Activated CD4-positive, alpha-beta T cell treated with anti-CD3 and anti-CD28 coated beads, Interleukin-2, amount 50 U/mL, for 24 hours (primary cell): ENCODE measurements around the gene GEMIN4.
A peak's percentile ranks its signal among the peaks of the same experiment; 100 is the strongest.
"Not testable (repeated sequence)": the region's sequence is repeated elsewhere in the genome, so short reads cannot be mapped to it uniquely, and the experiment has no call there.

Experiments used
- DNase-seq, 2 donors: peaks; one replicate each; pipeline ENCODE4 v3.0.0-alpha.2; 2020; ENCODE audit warnings: low read depth in 1 of 2, low spot score in 1 of 2

The GEMIN4 gene

DNA sequence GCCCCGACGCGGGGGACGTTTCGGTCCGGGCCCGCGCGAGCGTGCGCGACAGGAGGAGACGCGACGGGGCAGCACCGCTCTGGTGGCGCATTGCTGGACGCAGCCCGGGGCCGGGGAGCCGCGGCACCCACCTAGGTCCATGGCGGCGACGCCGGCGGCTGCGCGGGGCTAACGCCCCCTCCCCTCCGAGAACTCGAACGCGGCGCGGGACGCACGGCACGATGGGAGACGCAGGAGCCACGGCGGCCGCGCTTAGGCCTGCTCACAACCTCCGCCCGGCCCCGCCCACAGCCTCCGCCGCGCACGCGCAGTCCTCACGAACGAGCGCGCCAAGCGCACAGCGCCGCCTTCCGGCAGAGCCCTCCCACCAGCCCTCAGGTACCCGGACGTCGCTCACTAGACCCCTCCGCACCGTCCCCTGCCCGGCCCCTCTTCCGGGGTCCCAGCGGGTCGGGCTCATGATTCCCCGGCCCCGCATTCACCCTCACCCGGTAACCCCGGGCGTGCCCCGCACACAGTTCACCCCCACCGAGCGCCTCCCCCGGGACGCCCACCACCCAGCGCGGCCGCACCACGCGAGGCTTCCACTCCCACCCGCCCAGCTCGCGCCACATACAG is at the start of gene GEMIN4:
Gene GEMIN4, minus strand, starts transcription at position 263 of the 618 bp plus-strand sequence. Its CDS starts 122 bp downstream, at position 141.
- DNase-seq: peak; percentile 95 to 100

DNA sequence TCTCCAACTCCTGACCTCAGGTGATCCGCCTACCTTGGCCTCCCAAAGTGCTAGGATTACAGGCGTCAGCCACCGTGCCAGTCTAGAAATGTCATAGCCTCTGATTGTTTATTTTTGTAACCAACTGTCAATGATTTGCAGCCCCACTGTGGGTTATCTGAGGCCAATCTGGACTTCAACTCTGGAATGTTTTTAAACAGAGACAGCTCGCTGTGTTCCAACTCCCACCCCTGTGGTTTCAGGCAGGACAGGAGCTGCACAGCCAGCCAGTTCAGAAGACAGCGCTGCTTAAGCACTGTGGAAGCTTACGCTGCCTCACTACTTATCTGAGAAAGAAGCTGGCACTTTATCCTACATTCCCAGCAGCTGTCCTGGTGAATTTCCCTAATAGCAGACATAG is 49.6 kb upstream of the GEMIN4 start:
- DNase-seq: no peak

DNA sequence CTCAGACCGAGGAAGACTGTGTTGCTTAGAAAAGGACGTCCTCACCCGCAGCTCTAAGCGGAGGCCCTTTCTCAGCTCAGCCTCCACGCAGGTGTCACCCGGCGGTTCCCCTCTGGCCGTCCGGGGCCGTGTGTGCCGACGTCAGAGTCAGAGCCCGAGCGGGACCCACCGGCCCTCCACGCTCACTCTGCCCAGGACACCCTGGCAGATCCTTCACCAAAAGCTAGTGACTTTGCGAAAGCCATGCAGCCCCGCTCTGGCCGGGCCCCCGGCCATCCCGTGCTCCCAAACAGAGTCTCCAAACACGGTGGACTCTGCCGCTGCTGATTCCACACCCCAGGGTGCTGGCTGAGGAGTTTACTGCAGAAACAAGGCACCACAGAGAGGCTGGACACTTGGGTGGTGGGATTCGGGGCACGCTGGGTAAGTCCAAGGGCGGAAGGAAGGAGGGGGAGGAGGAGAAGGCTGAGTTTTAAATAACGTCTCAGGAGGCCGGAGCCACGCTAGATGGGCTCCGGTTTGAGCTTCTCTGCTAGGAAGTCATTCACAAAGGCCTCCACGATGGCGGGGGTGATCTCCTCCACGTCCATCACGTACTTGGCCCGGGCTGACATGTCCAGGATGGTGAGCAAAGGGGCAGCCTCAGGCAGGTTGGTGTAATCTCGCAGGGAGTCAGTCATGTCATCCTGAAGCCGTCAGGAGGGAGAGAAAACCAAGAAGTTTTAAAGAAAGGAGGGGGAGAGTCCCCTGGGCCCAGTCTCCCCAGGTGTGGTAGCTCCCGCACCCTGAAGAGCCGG is 48.6 kb upstream of the GEMIN4 start:
- DNase-seq: no peak

DNA sequence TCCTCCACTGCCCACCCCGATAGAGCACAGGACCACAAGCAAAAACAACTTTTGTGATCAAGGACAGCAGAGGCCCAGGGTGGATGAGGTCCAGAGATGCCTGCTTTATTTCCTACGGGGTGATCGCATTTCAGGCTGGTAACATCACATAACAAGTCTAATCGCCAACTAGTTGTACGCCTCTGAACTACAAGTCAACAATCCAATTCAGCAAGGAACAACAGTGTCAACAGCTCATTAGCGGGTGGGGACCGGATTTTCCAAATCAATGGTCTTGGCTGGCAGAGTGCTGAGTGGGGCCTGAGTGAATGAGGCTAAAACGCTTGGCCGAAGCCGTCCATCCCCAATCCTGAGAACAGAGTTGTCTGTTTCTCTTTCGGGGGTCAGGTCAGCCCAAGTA is 47.2 kb upstream of the GEMIN4 start:
- DNase-seq: no peak

- no peak for DNase-seq
These were observed 46.2 kb upstream of the GEMIN4 start for GRCh38 chr17:798246-798645.

GRCh38 chr17:797236-797840 is 45.3 kb upstream of the GEMIN4 start:
- DNase-seq: no peak

- no peak for DNase-seq
These were observed 44.5 kb upstream of the GEMIN4 start for GRCh38 chr17:796609-797008.

DNA sequence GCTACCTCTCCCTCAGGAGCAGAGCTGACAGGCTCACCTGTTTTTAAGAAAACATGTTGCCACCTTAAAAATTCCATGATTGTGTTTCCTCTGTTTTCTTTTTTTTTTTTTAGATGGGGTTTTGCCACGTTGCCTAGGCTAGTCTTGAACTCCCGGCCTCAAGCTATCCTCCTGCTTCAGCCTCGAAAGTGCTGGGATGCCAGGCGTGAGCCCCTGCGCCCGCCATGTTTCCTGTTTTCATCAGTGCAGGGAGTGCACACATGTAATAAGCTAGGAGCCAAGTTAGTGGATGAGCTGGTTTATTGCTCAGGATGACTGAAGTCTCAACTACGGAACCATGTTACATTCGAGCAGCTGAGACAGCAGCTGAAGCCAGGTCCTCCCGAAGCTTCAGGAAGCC is 43.7 kb upstream of the GEMIN4 start:
- no peak for DNase-seq

- no peak for DNase-seq
These were observed 43.2 kb upstream of the GEMIN4 start for GRCh38 chr17:795276-795675.

DNA sequence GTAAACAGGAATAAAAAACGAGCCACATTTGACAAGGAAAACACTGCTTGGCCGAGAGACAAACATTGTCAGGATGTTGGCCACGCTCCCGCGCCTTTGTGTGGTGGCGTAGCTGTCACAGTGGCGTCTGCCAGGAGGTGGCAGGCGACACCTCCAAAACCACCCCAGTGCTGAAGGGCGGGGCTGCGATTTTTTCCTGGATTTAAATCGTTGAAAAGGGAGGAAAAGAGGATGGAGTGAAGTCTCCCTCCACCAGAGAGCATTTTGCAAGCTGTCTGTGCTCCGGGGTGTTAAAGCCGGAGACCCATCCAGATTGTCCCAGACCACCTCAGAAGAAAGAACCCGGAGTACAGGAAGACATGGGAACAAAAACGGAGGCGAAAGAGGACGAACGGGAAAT is 42.8 kb upstream of the GEMIN4 start:
- peak in 1 of 2 donors; percentile 7 for DNase-seq

DNA sequence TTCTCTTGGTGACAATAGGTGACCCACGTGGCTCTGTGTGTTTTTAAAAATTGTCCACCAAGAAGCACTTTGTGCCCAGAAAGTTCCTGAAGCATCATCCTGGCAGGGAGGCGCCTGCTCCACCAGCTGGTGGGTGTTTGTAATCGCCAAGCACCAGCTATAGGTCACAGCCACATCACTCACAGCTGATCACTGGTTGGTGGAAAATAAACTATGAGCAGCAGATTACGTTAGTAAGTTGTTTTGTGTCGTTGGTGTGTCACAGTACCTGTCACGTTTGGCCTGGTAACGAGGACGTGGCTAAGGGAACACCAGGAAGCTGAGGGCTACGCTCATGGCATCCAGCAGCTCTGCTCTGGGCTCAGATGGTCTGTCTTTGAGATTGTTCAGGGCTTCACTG is 40.2 kb upstream of the GEMIN4 start:
- DNase-seq: no peak

DNA sequence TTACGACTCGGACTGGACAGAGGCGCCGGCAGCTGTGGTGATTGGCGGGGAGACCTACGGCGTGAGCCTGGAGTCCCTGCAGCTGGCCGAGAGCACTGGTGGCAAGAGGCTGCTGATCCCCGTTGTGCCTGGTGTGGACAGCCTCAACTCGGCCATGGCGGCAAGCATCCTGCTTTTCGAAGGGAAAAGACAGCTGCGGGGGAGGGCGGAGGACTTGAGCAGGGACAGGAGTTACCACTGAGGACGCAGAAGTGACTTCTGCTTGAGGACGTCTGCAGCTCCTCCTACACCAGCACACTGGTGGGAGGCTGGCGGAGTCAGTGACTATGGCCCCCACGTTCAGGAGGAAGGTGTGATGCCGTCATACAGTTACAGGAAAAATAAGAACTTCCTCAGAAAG is 39.8 kb upstream of the GEMIN4 start:
- DNase-seq: no peak

DNA sequence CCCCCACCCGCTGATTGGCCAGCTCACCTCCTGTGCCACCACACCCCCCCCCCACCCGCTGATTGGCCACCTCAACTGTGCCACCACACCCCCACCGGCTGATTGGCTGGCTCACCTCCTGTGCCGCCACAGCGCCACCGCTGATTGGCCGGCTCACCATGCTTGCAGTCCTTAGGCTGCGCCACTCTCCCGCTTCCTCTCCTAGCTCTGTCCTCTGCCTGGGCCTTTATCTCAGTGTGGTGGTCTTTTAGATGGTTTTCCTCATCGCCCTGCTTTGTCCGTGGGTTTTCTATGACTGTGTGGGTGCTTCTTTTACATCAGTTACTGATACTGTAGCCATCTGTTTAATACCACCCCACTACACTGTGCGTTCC is 38.8 kb upstream of the GEMIN4 start:
- DNase-seq: not testable (repeated sequence)

GRCh38 chr17:789931-790873 is 38.1 kb upstream of the GEMIN4 start:
- not testable (repeated sequence) for DNase-seq

DNA sequence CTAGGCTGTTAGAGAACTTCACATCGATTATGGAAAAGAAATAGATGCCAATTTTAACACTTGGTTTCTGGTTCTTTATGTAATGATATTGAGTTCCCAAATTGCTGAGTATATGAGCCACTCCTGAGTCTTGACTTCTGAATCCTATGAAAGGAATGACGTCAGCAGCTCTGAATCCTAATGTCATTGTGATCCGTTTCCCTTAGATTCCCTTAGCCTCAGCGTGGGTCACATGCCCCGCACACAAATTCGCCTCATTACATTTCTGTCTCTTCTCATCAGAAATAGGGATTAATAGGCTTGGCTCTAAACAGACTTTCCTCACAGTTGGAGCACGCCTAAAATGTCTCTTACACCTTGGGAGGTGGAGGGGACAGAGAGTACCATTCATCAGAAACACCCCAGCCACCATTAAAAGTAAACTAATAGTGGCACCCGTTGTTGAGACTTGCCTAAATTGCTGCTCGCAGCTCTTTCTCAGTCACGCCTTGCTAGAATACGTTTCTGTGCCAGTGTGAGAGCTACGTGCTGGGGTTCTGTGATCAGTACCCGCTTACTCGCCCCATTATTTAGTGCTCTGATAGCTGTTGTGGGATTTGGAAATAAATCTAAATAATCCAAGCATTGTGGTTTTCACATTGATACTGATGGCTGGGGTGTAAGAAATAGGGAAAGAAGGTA is 37.2 kb upstream of the GEMIN4 start:
- DNase-seq: no peak

DNA sequence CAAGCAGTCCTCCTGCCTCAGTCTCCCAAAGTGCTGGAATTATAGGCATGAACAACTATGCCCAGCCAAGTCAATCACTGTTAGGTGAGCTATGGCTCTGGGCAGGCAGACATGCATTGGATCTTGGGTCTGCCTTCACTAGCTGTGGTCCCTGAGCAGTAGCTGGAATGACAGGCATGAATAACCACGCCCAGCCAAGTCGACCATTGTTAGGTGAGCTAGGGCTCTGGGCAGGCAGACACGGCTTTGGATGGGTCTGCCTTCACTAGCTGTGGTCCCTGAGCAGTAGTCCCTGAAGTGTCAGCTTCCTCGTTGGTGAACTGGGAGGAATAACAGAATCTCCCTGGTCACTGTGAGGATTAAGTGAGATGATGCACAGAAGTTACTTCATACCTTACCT is 36.5 kb upstream of the GEMIN4 start:
- DNase-seq: no peak

GRCh38 chr17:787641-788221 is 35.7 kb upstream of the GEMIN4 start:
- no peak for DNase-seq

- not testable (repeated sequence) for DNase-seq
These were observed 33.8 kb upstream of the GEMIN4 start for GRCh38 chr17:785901-786300.

DNA sequence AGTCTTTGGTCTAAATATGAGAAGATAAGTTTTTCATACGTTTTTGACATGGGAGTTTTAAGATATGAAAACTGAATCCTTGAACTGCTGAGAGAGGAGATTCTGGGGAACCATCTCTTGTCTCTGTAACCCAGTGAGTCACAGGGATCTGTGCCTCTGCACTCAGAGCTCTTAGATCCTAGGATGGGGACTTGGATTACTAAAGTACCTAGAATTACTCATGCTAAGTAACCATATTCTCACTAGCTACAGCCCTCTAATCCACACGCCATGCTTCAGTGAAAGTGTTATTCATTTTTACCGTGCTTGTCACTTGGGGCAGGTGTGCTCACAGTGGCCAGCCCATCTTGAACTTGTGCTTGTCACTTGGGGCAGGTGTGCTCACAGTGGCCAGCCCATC is 32.1 kb upstream of the GEMIN4 start:
- DNase-seq: no peak
